Uterus (tissue), 2 donors: ENCODE measurements around the gene APOBEC3F.
"Not testable (repeated sequence)": the region's sequence is repeated elsewhere in the genome, so short reads cannot be mapped to it uniquely, and the experiment has no call there.

Source experiments
- CTCF ChIP-seq, 4 experiments: fragments of 200-600 bp in 2 of 4; fragments of 450-650 bp in 2 of 4; sonication (generic) in 2 of 4; IDR thresholded peaks; one replicate each; pipeline ENCODE4 v1.5.1; 2016 to 2019; ENCODE audit warnings: antibody characterized with exemption in 4 of 4, mild to moderate bottlenecking in 2 of 4, moderate library complexity in 1 of 4
- POLR2A ChIP-seq, 2 donors: fragments of 450-650 bp; IDR thresholded peaks; one replicate each; pipeline ENCODE4 v1.6.1; 2016; ENCODE audit warnings: antibody characterized with exemption in 2 of 2, mild to moderate bottlenecking in 1 of 2, moderate library complexity in 1 of 2

- not testable (repeated sequence) for TF ChIP-seq CTCF, POLR2A (IDR thresholded peaks at IDR 0.05)
Observed at GRCh38 chr22:39079054-39079637, 38.5 kb downstream of the APOBEC3F start.
